Endothelial cell of umbilical vein (primary cell): Measurements from ENCODE around the gene NEMP1.

Experiments
- POLR2A ChIP-seq: IDR thresholded peaks from 2 replicates; pipeline ENCODE4 v1.6.1; 2012; ENCODE audit warnings: low read depth, mild to moderate bottlenecking, control low read depth, low read length
- TF ChIP-seq, protein P1 (sequence below), 2 donors: IDR thresholded peaks; 1 replicate in 1 of 2; 2 replicates in 1 of 2; pipeline ENCODE4 v1.5.1; 2011; ENCODE audit warnings: low read length in 2 of 2, mild to moderate bottlenecking in 2 of 2, moderate library complexity in 2 of 2, control low read depth in 1 of 2, inconsistent platforms in 1 of 2, low read depth in 1 of 2; ENCODE audit not compliant: insufficient read depth in 1 of 2; ENCODE audit errors: extremely low read depth in 1 of 2

DNA sequence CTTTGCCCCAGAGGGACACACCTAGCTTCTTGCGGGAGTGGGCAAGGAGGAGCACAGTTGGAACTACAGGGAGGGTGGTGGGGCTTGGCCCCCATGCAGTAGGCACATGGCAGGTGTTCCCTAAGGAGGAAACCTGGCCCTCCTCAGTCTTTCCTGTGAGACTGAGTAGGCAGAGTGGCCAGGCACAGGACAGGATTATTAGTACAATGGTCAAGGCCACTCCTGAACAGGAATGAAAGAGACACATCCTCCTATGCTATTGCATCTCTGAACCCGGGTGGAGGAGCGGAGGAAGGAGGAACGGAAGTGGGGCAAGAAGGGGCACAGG, 29.5 kb downstream of the NEMP1 start:
- TF ChIP-seq, protein P1, sequence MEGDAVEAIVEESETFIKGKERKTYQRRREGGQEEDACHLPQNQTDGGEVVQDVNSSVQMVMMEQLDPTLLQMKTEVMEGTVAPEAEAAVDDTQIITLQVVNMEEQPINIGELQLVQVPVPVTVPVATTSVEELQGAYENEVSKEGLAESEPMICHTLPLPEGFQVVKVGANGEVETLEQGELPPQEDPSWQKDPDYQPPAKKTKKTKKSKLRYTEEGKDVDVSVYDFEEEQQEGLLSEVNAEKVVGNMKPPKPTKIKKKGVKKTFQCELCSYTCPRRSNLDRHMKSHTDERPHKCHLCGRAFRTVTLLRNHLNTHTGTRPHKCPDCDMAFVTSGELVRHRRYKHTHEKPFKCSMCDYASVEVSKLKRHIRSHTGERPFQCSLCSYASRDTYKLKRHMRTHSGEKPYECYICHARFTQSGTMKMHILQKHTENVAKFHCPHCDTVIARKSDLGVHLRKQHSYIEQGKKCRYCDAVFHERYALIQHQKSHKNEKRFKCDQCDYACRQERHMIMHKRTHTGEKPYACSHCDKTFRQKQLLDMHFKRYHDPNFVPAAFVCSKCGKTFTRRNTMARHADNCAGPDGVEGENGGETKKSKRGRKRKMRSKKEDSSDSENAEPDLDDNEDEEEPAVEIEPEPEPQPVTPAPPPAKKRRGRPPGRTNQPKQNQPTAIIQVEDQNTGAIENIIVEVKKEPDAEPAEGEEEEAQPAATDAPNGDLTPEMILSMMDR (IDR thresholded peaks at IDR 0.05; ENCODE audit: extremely low read depth in 1 of 2, insufficient read depth in 1 of 2, low read depth in 1 of 2, low read length in 2 of 2), result no peak
- no peak for TF ChIP-seq POLR2A
